WTC11 (cell line): Measurements from ENCODE around the gene NPTN. TPM values are rescaled to one million over a fixed set of nuclear protein-coding genes. Genes with fewer than 3 reads are reported as not detected.

Experiments used
- ATAC-seq: fragments of 200-7000 bp; cut with Tn5 transposase; 2 replicates; pipeline ENCODE4 v1.10.0; 2021; ENCODE audit warnings: mild to moderate bottlenecking, moderate library complexity
- CTCF ChIA-PET: fragments of 300-600 bp; sonication (Branson Sonifier 250); formaldehyde crosslinking; loops from one replicate; lab custom pipeline; 2021; ENCODE audit warnings: antibody characterized with exemption; lab: Charles Lee
- POLR2A ChIA-PET: fragments of 350-600 bp; sonication (Branson Sonifier 250); formaldehyde crosslinking; loops from one replicate; lab custom pipeline; 2021; ENCODE audit warnings: antibody characterized with exemption; lab: Charles Lee
- DNase-seq: peaks from one replicate; pipeline ENCODE4 v3.0.0; 2021; ENCODE audit warnings: low spot score
- H3K27ac Mint-ChIP-seq: 2 replicates; pipeline ENCODE4 v1.8.0; 2021; ENCODE audit warnings: mixed read lengths
- H3K27me3 Mint-ChIP-seq: 2 replicates; pipeline ENCODE4 v1.8.0; 2021; ENCODE audit warnings: low read depth, mild to moderate bottlenecking, moderate library complexity, mixed read lengths
- H3K36me3 Mint-ChIP-seq: 2 replicates; pipeline ENCODE4 v1.8.0; 2021; ENCODE audit warnings: mixed read lengths
- H3K4me1 Mint-ChIP-seq: 2 replicates; pipeline ENCODE4 v1.8.0; 2022; ENCODE audit warnings: mixed read lengths
- H3K4me3 Mint-ChIP-seq: 2 replicates; pipeline ENCODE4 v1.8.0; 2021; ENCODE audit warnings: mild to moderate bottlenecking, moderate library complexity, mixed read lengths
- H3K9me3 Mint-ChIP-seq: 2 replicates; pipeline ENCODE4 v1.8.0; 2021; ENCODE audit warnings: mixed read lengths
- ATF1 ChIP-seq: sonication (generic); formaldehyde crosslinking; IDR thresholded peaks from 2 replicates; pipeline ENCODE4 v1.8.1; 2023; ENCODE audit warnings: mild to moderate bottlenecking, moderate library complexity, missing genetic modification reagents
- CBFB ChIP-seq: sonication (generic); formaldehyde crosslinking; IDR thresholded peaks from 2 replicates; pipeline ENCODE4 v1.8.1; 2022; ENCODE audit warnings: mild to moderate bottlenecking, low read depth, missing genetic modification reagents
- EMX1 ChIP-seq: fragments of 250-450 bp; sonication (Bioruptor Pico); IDR thresholded peaks from 2 replicates; pipeline ENCODE4 v1.8.0; 2021; ENCODE audit warnings: mild to moderate bottlenecking
- GABPB1 ChIP-seq: sonication (generic); formaldehyde crosslinking; IDR thresholded peaks from 2 replicates; pipeline ENCODE4 v1.8.1; 2023; ENCODE audit warnings: mild to moderate bottlenecking, missing genetic modification reagents
- ZBTB21 ChIP-seq: sonication (generic); formaldehyde crosslinking; IDR thresholded peaks from 2 replicates; pipeline ENCODE4 v1.8.1; 2023; ENCODE audit warnings: mild to moderate bottlenecking, missing genetic modification reagents, borderline replicate concordance
- ZNF138 ChIP-seq: sonication (generic); formaldehyde crosslinking; conservative IDR thresholded peaks from 2 replicates; pipeline ENCODE4 v1.8.1; 2022; ENCODE audit warnings: mild to moderate bottlenecking, moderate library complexity, missing genetic modification reagents
- ZNF219 ChIP-seq: sonication (generic); formaldehyde crosslinking; IDR thresholded peaks from 2 replicates; pipeline ENCODE4 v1.8.0; 2023; ENCODE audit warnings: missing genetic modification reagents, mild to moderate bottlenecking, borderline replicate concordance
- ZNF232 ChIP-seq: sonication (generic); formaldehyde crosslinking; IDR thresholded peaks from 2 replicates; pipeline ENCODE4 v1.8.0; 2022; ENCODE audit warnings: mild to moderate bottlenecking, missing genetic modification reagents
- ZNF396 ChIP-seq: fragments of 250-450 bp; sonication (Bioruptor Pico); IDR thresholded peaks from 2 replicates; pipeline ENCODE4 v1.8.0; 2021; ENCODE audit warnings: mild to moderate bottlenecking, moderate library complexity, borderline replicate concordance
- total RNA-seq: library from RNA; stranded (reverse); gene quantifications from 3 replicates; pipeline ENCODE4 v1.2.3, GENCODE V29; 2021
- TF ChIP-seq, protein P1 (sequence below): sonication (generic); formaldehyde crosslinking; IDR thresholded peaks from 2 replicates; pipeline ENCODE4 v1.8.1; 2023; ENCODE audit warnings: mild to moderate bottlenecking, missing genetic modification reagents, moderate library complexity
- TF ChIP-seq, protein P2 (sequence below): sonication (generic); formaldehyde crosslinking; IDR thresholded peaks from 2 replicates; pipeline ENCODE4 v1.8.1; 2022; ENCODE audit warnings: low read depth, missing genetic modification reagents, borderline replicate concordance
- TF ChIP-seq, protein P3 (sequence below): sonication (generic); formaldehyde crosslinking; IDR thresholded peaks from 2 replicates; pipeline ENCODE4 v1.8.1; 2022; ENCODE audit warnings: low read depth, mild to moderate bottlenecking, moderate library complexity, missing genetic modification reagents, borderline replicate concordance
- TF ChIP-seq, protein P4 (sequence below): fragments of 250-450 bp; sonication (Bioruptor Pico); IDR thresholded peaks from 2 replicates; pipeline ENCODE4 v1.9.0; 2021; ENCODE audit warnings: mild to moderate bottlenecking
- TF ChIP-seq, protein P5 (sequence below): fragments of 250-450 bp; sonication (Bioruptor Pico); IDR thresholded peaks from 2 replicates; pipeline ENCODE4 v1.9.0; 2021; ENCODE audit warnings: mild to moderate bottlenecking, borderline replicate concordance
- TF ChIP-seq, protein P6 (sequence below): sonication (generic); formaldehyde crosslinking; IDR thresholded peaks from 2 replicates; pipeline ENCODE4 v1.8.1; 2022; ENCODE audit warnings: mild to moderate bottlenecking, missing genetic modification reagents, moderate library complexity, borderline replicate concordance
- TF ChIP-seq, protein P7 (sequence below): fragments of 250-450 bp; sonication (Bioruptor Pico); IDR thresholded peaks from 2 replicates; pipeline ENCODE4 v1.9.0; 2021; ENCODE audit warnings: mild to moderate bottlenecking

Gene NPTN
- total RNA-seq, 1 experiment from 2014 or later = 116 TPM

DNA sequence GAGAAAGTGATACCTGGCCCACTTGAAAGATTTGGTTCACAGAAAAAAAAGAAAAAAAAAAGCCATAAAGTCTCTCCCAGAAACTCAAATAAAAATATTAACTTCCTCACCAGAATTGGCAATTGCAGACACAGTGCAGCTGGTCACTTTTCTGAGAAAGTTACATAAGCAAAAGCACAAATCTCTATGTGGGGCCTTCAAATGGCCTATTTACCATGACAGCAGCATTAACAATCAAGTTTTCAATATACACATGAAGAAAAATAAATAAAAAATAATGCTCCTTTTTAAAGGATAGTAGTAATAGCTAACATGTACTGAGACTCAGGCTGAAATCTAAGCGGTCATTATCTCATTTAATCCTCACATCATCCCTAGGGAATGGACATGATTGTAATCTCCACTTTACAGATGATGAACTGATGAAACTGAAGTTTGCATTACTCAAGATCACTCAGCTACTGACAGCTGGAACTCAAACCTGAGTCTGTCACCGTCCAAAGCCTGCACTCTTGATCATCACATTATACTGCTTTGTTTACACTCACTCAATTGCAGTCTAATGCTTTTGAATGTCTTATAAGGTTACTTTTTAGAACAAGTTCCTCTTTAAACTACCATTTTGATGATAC, 3.3 kb downstream of the NPTN start:
- Mint-ChIP-seq H3K36me3 (no peaks in the 10 kb centered on the region), H3K9me3 (no peaks in the 10 kb centered on the region), H3K27ac (no peak overlapping the region), H3K4me1 (peaks cover 63% of the 10 kb centered on the region), H3K27me3 (no peaks in the 10 kb centered on the region), H3K4me3 (peak overlapping the region; percentile 76)
- DNase-seq (no peak), ATAC-seq (no peak)
- POLR2A ChIA-PET = no interaction called here
- CTCF ChIA-PET = interaction anchor here (1.0 to 1.3 kb wide), 5 partner anchors 12 to 75 kb away, joined by 3 to 6 read pairs (median 4); no protein-coding TSS in a partner anchor
- TF ChIP-seq, protein P1, sequence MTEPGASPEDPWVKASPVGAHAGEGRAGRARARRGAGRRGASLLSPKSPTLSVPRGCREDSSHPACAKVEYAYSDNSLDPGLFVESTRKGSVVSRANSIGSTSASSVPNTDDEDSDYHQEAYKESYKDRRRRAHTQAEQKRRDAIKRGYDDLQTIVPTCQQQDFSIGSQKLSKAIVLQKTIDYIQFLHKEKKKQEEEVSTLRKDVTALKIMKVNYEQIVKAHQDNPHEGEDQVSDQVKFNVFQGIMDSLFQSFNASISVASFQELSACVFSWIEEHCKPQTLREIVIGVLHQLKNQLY (CRISPR knock-in tag) = no peak
- TF ChIP-seq GABPB1 (CRISPR knock-in tag) = peak; percentile 60; the same call in 1 of the 2 replicates

DNA sequence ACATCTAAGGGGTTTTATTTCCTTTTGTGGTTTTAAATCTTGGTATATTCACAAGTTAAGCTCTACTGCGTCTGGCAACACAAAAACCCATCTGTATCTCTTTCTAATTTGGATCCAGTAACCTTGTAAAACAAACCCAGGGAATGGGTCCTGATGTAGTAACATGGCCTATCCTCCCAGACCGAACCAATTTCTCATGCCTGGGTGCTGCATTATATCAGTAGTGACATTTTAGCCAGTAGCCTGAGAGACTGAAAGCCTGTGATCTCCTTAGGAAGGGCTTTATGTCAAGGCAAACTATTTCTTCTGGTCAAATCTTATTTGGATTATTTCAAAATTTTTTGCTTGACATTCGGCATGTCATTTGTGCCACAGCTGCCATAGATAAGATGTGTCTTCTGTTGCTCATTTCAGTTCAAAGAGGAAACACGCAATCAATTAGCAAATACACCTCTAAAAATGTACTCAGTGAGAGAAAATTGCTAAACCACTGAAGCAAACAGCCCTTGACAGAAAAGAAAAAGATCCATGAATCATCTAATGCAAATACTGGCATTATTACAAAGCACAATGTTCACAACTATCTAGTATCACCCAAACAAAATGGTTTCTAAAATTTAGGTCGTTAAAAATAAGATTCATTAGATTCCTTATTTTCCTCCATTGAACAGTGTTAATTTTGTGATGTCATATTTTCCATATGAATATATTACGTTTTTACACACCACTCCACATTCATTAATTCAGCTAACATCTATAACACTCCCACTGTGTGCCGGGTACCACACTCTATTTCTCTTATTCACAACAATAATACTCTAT, 4.0 kb downstream of the NPTN start:
- no peaks in the 10 kb centered on the region for H3K27me3 Mint-ChIP-seq
- H3K27ac Mint-ChIP-seq = peak overlapping the region; percentile 64; the same call in 1 of the 2 replicates
- ChIA-PET CTCF (interaction anchor here (1.3 kb wide), 1 partner anchor 75 kb away, joined by 6 read pairs; no protein-coding TSS in a partner anchor), POLR2A (no interaction called here)
- no peaks in the 10 kb centered on the region for H3K36me3 Mint-ChIP-seq
- H3K4me1 Mint-ChIP-seq = peaks cover 70% of the 10 kb centered on the region
- DNase-seq (no peak), ATAC-seq (no peak)
- no peak overlapping the region for H3K4me3 Mint-ChIP-seq
- no peaks in the 10 kb centered on the region for H3K9me3 Mint-ChIP-seq
- TF ChIP-seq GABPB1 (CRISPR knock-in tag) (peak; percentile 68), ZBTB21 (CRISPR knock-in tag) (no peak)
- TF ChIP-seq, protein P2, sequence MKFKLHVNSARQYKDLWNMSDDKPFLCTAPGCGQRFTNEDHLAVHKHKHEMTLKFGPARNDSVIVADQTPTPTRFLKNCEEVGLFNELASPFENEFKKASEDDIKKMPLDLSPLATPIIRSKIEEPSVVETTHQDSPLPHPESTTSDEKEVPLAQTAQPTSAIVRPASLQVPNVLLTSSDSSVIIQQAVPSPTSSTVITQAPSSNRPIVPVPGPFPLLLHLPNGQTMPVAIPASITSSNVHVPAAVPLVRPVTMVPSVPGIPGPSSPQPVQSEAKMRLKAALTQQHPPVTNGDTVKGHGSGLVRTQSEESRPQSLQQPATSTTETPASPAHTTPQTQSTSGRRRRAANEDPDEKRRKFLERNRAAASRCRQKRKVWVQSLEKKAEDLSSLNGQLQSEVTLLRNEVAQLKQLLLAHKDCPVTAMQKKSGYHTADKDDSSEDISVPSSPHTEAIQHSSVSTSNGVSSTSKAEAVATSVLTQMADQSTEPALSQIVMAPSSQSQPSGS (CRISPR knock-in tag) = no peak
- TF ChIP-seq, protein P3, sequence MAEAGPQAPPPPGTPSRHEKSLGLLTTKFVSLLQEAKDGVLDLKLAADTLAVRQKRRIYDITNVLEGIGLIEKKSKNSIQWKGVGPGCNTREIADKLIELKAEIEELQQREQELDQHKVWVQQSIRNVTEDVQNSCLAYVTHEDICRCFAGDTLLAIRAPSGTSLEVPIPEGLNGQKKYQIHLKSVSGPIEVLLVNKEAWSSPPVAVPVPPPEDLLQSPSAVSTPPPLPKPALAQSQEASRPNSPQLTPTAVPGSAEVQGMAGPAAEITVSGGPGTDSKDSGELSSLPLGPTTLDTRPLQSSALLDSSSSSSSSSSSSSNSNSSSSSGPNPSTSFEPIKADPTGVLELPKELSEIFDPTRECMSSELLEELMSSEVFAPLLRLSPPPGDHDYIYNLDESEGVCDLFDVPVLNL (CRISPR knock-in tag) = no peak

DNA sequence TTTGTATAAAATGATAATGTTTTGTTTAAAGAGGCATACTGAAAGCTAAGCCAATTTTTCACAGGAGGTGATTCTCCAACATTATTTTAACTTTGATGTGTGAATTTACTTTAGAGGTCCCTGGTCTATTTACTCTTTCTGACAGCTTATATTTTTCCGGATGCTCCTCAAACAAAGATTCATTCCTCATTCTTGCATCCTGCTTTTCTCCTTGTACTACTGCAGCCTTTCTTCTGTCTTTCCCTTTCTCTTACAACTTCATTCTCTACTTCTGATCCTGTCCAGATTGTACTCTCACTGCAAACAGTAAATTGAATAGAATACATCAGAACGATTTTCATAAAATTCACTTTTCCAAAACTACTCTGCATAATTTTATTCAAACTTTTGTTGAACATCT, 5.1 kb downstream of the NPTN start:
- H3K4me3 Mint-ChIP-seq = no peak overlapping the region
- ChIA-PET POLR2A (no interaction called here), CTCF (interaction anchor here (2.2 kb wide), 1 partner anchor 8 kb away, joined by 13 read pairs; no protein-coding TSS in a partner anchor)
- no peaks in the 10 kb centered on the region for H3K27me3 Mint-ChIP-seq
- no peak overlapping the region for H3K27ac Mint-ChIP-seq
- ATAC-seq = no peak
- no peak for DNase-seq
- H3K9me3 Mint-ChIP-seq = no peaks in the 10 kb centered on the region
- no peaks in the 10 kb centered on the region for H3K36me3 Mint-ChIP-seq
- peaks cover 74% of the 10 kb centered on the region for H3K4me1 Mint-ChIP-seq
- TF ChIP-seq, protein P4, sequence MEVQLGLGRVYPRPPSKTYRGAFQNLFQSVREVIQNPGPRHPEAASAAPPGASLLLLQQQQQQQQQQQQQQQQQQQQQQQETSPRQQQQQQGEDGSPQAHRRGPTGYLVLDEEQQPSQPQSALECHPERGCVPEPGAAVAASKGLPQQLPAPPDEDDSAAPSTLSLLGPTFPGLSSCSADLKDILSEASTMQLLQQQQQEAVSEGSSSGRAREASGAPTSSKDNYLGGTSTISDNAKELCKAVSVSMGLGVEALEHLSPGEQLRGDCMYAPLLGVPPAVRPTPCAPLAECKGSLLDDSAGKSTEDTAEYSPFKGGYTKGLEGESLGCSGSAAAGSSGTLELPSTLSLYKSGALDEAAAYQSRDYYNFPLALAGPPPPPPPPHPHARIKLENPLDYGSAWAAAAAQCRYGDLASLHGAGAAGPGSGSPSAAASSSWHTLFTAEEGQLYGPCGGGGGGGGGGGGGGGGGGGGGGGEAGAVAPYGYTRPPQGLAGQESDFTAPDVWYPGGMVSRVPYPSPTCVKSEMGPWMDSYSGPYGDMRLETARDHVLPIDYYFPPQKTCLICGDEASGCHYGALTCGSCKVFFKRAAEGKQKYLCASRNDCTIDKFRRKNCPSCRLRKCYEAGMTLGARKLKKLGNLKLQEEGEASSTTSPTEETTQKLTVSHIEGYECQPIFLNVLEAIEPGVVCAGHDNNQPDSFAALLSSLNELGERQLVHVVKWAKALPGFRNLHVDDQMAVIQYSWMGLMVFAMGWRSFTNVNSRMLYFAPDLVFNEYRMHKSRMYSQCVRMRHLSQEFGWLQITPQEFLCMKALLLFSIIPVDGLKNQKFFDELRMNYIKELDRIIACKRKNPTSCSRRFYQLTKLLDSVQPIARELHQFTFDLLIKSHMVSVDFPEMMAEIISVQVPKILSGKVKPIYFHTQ (CRISPR knock-in tag) = no peak
- TF ChIP-seq GABPB1 (CRISPR knock-in tag) = no peak
- TF ChIP-seq EMX1 (CRISPR knock-in tag) = no peak
- TF ChIP-seq, protein P5, sequence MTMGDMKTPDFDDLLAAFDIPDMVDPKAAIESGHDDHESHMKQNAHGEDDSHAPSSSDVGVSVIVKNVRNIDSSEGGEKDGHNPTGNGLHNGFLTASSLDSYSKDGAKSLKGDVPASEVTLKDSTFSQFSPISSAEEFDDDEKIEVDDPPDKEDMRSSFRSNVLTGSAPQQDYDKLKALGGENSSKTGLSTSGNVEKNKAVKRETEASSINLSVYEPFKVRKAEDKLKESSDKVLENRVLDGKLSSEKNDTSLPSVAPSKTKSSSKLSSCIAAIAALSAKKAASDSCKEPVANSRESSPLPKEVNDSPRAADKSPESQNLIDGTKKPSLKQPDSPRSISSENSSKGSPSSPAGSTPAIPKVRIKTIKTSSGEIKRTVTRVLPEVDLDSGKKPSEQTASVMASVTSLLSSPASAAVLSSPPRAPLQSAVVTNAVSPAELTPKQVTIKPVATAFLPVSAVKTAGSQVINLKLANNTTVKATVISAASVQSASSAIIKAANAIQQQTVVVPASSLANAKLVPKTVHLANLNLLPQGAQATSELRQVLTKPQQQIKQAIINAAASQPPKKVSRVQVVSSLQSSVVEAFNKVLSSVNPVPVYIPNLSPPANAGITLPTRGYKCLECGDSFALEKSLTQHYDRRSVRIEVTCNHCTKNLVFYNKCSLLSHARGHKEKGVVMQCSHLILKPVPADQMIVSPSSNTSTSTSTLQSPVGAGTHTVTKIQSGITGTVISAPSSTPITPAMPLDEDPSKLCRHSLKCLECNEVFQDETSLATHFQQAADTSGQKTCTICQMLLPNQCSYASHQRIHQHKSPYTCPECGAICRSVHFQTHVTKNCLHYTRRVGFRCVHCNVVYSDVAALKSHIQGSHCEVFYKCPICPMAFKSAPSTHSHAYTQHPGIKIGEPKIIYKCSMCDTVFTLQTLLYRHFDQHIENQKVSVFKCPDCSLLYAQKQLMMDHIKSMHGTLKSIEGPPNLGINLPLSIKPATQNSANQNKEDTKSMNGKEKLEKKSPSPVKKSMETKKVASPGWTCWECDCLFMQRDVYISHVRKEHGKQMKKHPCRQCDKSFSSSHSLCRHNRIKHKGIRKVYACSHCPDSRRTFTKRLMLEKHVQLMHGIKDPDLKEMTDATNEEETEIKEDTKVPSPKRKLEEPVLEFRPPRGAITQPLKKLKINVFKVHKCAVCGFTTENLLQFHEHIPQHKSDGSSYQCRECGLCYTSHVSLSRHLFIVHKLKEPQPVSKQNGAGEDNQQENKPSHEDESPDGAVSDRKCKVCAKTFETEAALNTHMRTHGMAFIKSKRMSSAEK (CRISPR knock-in tag) = no peak
- TF ChIP-seq CBFB (CRISPR knock-in tag) = no peak
- TF ChIP-seq ZNF232 (CRISPR knock-in tag) = no peak
- TF ChIP-seq, protein P6, sequence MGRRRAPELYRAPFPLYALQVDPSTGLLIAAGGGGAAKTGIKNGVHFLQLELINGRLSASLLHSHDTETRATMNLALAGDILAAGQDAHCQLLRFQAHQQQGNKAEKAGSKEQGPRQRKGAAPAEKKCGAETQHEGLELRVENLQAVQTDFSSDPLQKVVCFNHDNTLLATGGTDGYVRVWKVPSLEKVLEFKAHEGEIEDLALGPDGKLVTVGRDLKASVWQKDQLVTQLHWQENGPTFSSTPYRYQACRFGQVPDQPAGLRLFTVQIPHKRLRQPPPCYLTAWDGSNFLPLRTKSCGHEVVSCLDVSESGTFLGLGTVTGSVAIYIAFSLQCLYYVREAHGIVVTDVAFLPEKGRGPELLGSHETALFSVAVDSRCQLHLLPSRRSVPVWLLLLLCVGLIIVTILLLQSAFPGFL = no peak
- TF ChIP-seq ZNF396 (CRISPR knock-in tag) = no peak
- no peak for TF ChIP-seq ZBTB21 (CRISPR knock-in tag)
- TF ChIP-seq, protein P7, sequence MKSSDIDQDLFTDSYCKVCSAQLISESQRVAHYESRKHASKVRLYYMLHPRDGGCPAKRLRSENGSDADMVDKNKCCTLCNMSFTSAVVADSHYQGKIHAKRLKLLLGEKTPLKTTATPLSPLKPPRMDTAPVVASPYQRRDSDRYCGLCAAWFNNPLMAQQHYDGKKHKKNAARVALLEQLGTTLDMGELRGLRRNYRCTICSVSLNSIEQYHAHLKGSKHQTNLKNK = no peak
- no peak for TF ChIP-seq ZNF138 (CRISPR knock-in tag)
- no peak for TF ChIP-seq ZNF219 (CRISPR knock-in tag)
- no peak for TF ChIP-seq ATF1 (CRISPR knock-in tag)
